Measurements from ENCODE around the gene CHD6.

Gene CHD6

DNA sequence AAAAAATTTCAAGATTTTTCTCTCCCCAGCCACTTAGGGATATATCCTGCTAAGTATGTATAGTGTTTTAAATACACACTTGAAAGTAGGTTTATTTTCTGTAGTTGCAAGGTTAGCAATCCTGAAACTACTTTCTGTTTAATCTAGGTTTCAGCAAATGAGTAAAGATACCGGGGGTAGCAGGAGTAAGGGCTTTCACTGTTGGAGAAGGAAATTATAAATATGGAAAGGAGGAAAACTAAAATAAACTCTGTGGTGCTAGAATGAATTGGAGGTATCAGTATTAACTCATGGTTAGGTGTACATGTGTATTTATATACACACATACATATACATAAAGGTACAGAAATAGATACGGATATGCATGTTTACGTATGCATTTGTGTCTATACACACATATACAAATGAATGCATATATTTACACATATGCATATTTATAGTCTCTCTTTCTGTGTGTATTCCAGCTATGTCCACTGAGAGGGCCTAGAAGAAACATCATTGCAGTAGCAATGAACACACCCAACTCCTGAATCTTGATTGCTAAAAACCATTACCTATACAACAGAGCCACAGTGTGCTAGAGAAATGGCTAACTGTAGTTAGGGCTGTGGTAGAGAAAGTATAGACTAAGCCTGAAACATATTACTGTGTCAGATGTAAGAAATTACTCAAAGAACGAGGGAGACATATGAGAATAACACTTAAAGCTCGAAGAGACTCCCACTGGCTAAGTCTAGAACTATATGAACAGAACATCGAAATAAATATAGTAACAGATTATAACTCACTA is 155.6 kb downstream of the CHD6 start:
- DNase-seq (ENCODE audit: low read depth): no peak
- TF ChIP-seq, protein P1, sequence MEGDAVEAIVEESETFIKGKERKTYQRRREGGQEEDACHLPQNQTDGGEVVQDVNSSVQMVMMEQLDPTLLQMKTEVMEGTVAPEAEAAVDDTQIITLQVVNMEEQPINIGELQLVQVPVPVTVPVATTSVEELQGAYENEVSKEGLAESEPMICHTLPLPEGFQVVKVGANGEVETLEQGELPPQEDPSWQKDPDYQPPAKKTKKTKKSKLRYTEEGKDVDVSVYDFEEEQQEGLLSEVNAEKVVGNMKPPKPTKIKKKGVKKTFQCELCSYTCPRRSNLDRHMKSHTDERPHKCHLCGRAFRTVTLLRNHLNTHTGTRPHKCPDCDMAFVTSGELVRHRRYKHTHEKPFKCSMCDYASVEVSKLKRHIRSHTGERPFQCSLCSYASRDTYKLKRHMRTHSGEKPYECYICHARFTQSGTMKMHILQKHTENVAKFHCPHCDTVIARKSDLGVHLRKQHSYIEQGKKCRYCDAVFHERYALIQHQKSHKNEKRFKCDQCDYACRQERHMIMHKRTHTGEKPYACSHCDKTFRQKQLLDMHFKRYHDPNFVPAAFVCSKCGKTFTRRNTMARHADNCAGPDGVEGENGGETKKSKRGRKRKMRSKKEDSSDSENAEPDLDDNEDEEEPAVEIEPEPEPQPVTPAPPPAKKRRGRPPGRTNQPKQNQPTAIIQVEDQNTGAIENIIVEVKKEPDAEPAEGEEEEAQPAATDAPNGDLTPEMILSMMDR (conservative IDR thresholded peaks at IDR 0.05; ENCODE audit: low read depth, low read length): no peak
- no peak overlapping the region for H3K4me3 ChIP-seq (ENCODE audit: low read length)

DNA sequence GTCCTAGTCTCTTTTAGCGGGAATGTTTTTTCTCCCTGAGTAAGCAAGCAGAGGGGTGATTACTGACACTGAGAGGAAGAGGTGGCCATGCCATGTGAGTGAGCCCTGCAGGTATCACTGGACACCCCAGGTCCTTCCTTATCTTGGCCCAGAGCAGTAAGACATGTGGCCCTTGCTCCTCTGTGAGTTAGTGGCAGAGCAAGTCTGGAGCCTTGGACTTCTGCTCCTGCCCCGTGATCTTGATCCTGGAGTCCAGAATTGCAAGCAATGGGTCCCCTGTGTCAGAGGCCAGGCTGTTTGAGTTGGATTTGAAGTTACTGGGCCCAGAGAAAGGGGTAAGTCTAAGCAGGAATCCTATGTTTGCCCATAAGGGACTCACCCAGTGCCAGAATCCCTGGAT is 159.4 kb downstream of the CHD6 start:
- TF ChIP-seq, protein P1 (conservative IDR thresholded peaks at IDR 0.05; ENCODE audit: low read depth, low read length): no peak
- no peak overlapping the region for H3K4me3 ChIP-seq (ENCODE audit: low read length)
- no peak for DNase-seq (ENCODE audit: low read depth)

DNA sequence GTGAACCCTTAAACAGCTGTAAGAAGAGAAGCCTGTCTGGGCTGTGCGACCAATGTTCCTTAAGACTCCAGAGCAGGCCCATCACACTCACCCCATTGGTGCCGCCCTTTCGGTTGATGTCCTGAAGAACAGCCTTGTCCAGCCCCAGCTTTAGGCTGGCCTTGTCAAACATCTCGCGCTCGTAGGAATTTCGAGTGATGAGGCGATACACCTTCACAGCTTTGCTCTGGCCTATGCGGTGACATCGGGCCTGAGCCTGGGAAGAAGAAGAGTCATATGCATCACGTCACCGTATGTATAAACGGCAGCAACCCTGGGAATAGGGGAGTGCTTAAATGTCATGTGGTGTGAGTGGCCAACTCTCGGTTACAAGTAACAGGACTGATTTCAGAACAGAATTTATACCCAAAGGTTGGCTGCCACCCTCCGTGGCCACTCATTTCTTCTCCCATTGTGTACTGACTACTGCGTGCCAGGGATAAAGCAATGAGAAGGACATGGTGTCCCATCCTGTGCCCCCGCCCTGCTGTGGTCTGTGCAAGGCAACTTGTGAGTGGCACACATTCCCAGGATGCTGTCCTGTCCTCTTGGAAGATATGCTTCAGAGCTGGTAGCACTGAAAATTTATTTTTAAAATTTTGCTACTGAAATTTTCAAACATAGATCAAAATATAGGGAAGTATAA is 160.9 kb downstream of the CHD6 start:
- H3K4me3 ChIP-seq (ENCODE audit: low read length): no peak overlapping the region
- no peak for DNase-seq (ENCODE audit: low read depth)
- TF ChIP-seq, protein P1 (conservative IDR thresholded peaks at IDR 0.05; ENCODE audit: low read depth, low read length): no peak

DNA sequence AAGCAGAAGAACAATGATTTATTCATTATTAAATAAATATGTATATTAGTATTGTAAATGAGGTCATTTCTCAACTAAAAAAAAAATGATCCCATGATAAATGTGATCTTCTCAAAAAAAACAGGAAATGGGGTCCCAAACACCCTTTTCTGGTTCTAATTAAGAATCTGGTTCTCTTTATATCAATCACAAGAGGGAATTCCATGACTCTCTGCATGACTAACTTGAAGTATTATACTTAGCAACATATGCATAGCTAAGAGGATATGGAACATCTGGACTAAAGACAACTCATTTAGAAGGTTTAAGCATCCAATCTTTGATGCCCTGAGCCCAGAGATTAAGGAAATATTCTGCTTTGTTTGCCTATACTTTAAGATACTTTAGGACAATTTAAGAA is 161.8 kb downstream of the CHD6 start:
- TF ChIP-seq, protein P1 (conservative IDR thresholded peaks at IDR 0.05; ENCODE audit: low read depth, low read length): no peak
- DNase-seq (ENCODE audit: low read depth): no peak
- no peak overlapping the region for H3K4me3 ChIP-seq (ENCODE audit: low read length)

DNA sequence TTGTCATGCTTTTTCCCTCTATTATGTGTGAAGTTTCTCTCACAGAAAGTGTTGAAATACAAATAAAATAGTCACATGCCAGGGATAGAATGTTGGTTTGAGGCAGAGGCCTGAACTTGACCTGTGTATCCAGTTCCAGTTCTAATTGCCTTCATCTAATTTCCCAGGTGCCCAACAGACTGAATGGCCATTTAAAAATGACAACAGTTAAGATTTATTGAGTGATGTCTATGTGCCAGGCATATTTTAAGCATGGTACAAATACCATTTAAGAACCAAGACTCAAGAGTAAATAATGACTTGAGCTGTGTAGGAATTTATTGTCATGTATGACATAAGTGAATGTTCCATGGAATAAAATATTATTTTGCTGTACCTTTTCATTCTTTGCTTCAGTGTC is 163.9 kb downstream of the CHD6 start:
- no peak overlapping the region for H3K4me3 ChIP-seq (ENCODE audit: low read length)
- no peak for DNase-seq (ENCODE audit: low read depth)
- TF ChIP-seq, protein P1 (conservative IDR thresholded peaks at IDR 0.05; ENCODE audit: low read depth, low read length): no peak

DNA sequence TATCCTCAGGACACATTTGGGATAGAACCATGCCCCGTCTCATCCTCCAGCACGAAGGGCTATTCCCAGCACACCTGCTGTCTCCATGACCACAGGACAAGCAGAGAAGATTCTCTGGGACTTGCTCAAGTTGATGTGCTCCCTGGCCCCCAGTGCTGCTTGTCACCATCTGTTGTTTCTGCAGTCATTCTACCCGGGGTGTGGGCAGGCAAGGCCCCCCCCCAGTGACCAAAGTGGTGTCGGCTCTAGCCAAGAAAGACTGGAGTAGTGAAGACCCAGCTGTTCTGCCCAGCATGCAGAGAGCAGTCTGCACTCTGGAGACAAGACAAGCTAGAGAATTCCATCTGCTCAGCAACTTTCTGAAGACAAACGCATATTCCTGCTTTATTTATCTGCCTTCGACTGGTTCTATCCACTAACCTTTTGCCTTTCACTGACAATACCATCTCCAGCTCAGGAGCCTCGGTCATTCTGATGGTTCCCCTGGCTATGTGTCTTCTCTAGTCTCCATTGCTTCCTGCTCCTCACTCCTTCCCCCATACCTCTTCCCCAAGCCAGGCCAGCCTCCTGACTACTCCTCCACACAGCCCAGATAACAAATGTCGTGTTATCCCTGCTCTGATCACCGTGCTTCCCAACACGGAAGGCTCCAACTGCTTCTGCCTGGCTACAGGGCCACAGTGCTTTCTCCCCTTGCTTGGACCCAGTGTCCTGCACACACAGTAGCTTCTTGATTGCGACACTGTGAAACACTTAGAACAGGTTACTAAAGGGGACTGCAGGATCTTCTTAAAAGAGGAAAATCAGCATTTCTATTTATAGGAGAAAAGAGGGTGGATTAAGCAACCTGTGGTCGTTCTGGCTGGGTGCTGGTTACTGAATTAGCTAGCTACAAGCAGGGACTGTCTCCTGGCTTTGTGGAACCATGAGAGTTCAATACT is 164.9 kb downstream of the CHD6 start:
- TF ChIP-seq, protein P1 (conservative IDR thresholded peaks at IDR 0.05; ENCODE audit: low read depth, low read length): no peak
- no peak overlapping the region for H3K4me3 ChIP-seq (ENCODE audit: low read length)
- no peak for DNase-seq (ENCODE audit: low read depth)
